SK-N-SH (cell line): Measurements from ENCODE around the gene IFI6. TPM values are rescaled to one million over a fixed set of nuclear protein-coding genes. Genes with fewer than 3 reads are reported as not detected.
A peak's percentile ranks its signal among the peaks of the same experiment; 100 is the strongest.

Source experiments
- CTCF ChIA-PET: fragments of 300-600, 350-600 bp; formaldehyde crosslinking; extraction: SDS; loops from one replicate; lab custom pipeline; 2021; lab: Yijun Ruan, JAX
- POLR2A ChIA-PET: fragments of 350-600 bp; sonication (Branson Sonifier 250); formaldehyde crosslinking; extraction: SDS; loops from one replicate; lab custom pipeline; 2020; ENCODE audit warnings: antibody characterized with exemption, inconsistent platforms; lab: Yijun Ruan, JAX
- DNase-seq: peaks from one replicate; pipeline ENCODE4 v3.0.0; 2012
- H2AFZ ChIP-seq: fragments of 200-600 bp; sonication (generic); 2 replicates; pipeline ENCODE4 v1.8.1; 2016; ENCODE audit warnings: antibody characterized with exemption, mild to moderate bottlenecking, low read depth
- H3F3A ChIP-seq: fragments of 200-600 bp; sonication (generic); replicated peaks from 2 replicates; pipeline ENCODE3; 2016; ENCODE audit warnings: antibody characterized with exemption, mild to moderate bottlenecking; ENCODE audit not compliant: insufficient read depth
- H3K27ac ChIP-seq, 2 experiments: fragments of 200-500 bp in 1 of 2; fragments of 200-600 bp in 1 of 2; sonication (Bioruptor generic) in 1 of 2; sonication (generic), shearing (Covaris generic) in 1 of 2; 2 replicates each; pipeline versions ENCODE4 v1.5.1 to v1.6.1; 2014 to 2016; ENCODE audit warnings: low read depth in 2 of 2, inconsistent platforms in 1 of 2, low read length in 1 of 2, mild to moderate bottlenecking in 1 of 2, mixed read lengths in 1 of 2
- H3K27me3 ChIP-seq: fragments of 200-600 bp; sonication (generic), shearing (Covaris generic); 2 replicates; pipeline ENCODE4 v1.6.1; 2016; ENCODE audit warnings: mixed run types; ENCODE audit not compliant: insufficient read depth
- H3K36me3 ChIP-seq, 2 experiments: fragments of 200-500 bp in 1 of 2; fragments of 200-600 bp in 1 of 2; sonication (Bioruptor generic) in 1 of 2; sonication (generic) in 1 of 2; replicated peaks in 1 of 2; 2 replicates each; pipeline versions ENCODE3 to v1.5.1; 2014 to 2016; ENCODE audit warnings: low read length in 1 of 2, mild to moderate bottlenecking in 1 of 2; ENCODE audit not compliant: insufficient read depth in 2 of 2, control insufficient read depth in 1 of 2
- H3K4me1 ChIP-seq, 2 experiments: fragments of 200-500 bp in 1 of 2; fragments of 200-600 bp in 1 of 2; sonication (Bioruptor generic) in 1 of 2; sonication (generic), shearing (Covaris generic) in 1 of 2; 2 replicates each; pipeline versions ENCODE4 v1.5.1 to v1.6.1; 2014 to 2016; ENCODE audit warnings: low read depth in 1 of 2, low read length in 1 of 2, mixed run types in 1 of 2; ENCODE audit not compliant: insufficient read depth in 2 of 2, control insufficient read depth in 1 of 2
- H3K4me2 ChIP-seq: fragments of 200-600 bp; sonication (generic), shearing (Covaris generic); 2 replicates; pipeline ENCODE4 v1.6.1; 2017; ENCODE audit warnings: mixed run types
- H3K4me3 ChIP-seq, 2 experiments: fragments of 200-500 bp in 1 of 2; fragments of 200-600 bp in 1 of 2; sonication (Bioruptor generic) in 1 of 2; sonication (generic), shearing (Covaris generic) in 1 of 2; 2 replicates each; pipeline versions ENCODE4 v1.5.1 to v1.8.1; 2014 to 2016; ENCODE audit warnings: low read depth in 2 of 2, inconsistent platforms in 1 of 2, low read length in 1 of 2, mild to moderate bottlenecking in 1 of 2, mixed read lengths in 1 of 2, moderate library complexity in 1 of 2
- H3K79me2 ChIP-seq: fragments of 200-600 bp; sonication (generic); 2 replicates; pipeline ENCODE4 v1.8.1; 2017; ENCODE audit warnings: mild to moderate bottlenecking; ENCODE audit not compliant: insufficient read depth
- H3K9ac ChIP-seq: fragments of 200-600 bp; sonication (generic); 2 replicates; pipeline ENCODE4 v1.6.1; 2017; ENCODE audit warnings: mixed run types
- H3K9me2 ChIP-seq: fragments of 200-600 bp; sonication (generic); 2 replicates; pipeline ENCODE4 v1.6.1; 2017; ENCODE audit warnings: mixed run types
- H3K9me3 ChIP-seq: fragments of 200-600 bp; sonication (generic); 2 replicates; pipeline ENCODE4 v1.6.1; 2017; ENCODE audit warnings: mixed run types, mild to moderate bottlenecking, moderate library complexity
- H4K20me1 ChIP-seq: fragments of 200-600 bp; sonication (generic); 2 replicates; pipeline ENCODE4 v1.6.1; 2017; ENCODE audit warnings: mild to moderate bottlenecking, mixed run types; ENCODE audit not compliant: insufficient read depth
- CTCF ChIP-seq: fragments of 200-600 bp; sonication (generic); IDR thresholded peaks from 2 replicates; pipeline ENCODE4 v1.6.1; 2017; ENCODE audit warnings: antibody characterized with exemption, mild to moderate bottlenecking, moderate library complexity
- EP300 ChIP-seq, 2 experiments: IDR thresholded peaks; 2 replicates each; pipeline versions ENCODE4 v1.4.0 to v1.6.1; 2012; ENCODE audit warnings: borderline replicate concordance in 1 of 2, low read depth in 1 of 2, low read length in 1 of 2
- EZH2phosphoT487 ChIP-seq: fragments of 200-600 bp; sonication (generic); IDR thresholded peaks from 2 replicates; pipeline ENCODE4 v1.6.1; 2017; ENCODE audit warnings: low read depth, mixed run types, mild to moderate bottlenecking, antibody characterized with exemption, moderate library complexity, borderline replicate concordance
- FOSL2 ChIP-seq: IDR thresholded peaks from 2 replicates; pipeline ENCODE4 v1.4.0; 2012; ENCODE audit warnings: low read depth, mild to moderate bottlenecking, moderate library complexity, borderline replicate concordance
- FOXJ3 ChIP-seq: sonication (generic); formaldehyde crosslinking; IDR thresholded peaks from 2 replicates; pipeline ENCODE4 v1.5.1; 2020; ENCODE audit warnings: mild to moderate bottlenecking, missing genetic modification reagents
- FOXM1 ChIP-seq: IDR thresholded peaks from 2 replicates; pipeline ENCODE4 v1.4.0; 2012; ENCODE audit warnings: low read depth, mild to moderate bottlenecking
- GATA2 ChIP-seq: sonication (generic); formaldehyde crosslinking; IDR thresholded peaks from 2 replicates; pipeline ENCODE4 v1.5.0; 2020; ENCODE audit warnings: mild to moderate bottlenecking, missing genetic modification reagents
- IRF3 ChIP-seq: fragments of 150-350 bp; IDR thresholded peaks from 2 replicates; pipeline ENCODE4 v1.6.1; 2016; ENCODE audit warnings: mild to moderate bottlenecking, low read depth, low read length
- JUND ChIP-seq: IDR thresholded peaks from 2 replicates; pipeline ENCODE4 v1.4.0; 2012
- NFIC ChIP-seq: IDR thresholded peaks from 2 replicates; pipeline ENCODE4 v1.4.0; 2012; ENCODE audit warnings: borderline replicate concordance
- PBX3 ChIP-seq: IDR thresholded peaks from 2 replicates; pipeline ENCODE4; 2012
- POLR2AphosphoS5 ChIP-seq: IDR thresholded peaks from 2 replicates; pipeline ENCODE4 v1.6.1; 2012; ENCODE audit warnings: low read depth, low read length
- RAD21 ChIP-seq: IDR thresholded peaks from 2 replicates; pipeline ENCODE4 v1.6.1; 2012; ENCODE audit warnings: mild to moderate bottlenecking, low read length
- REST ChIP-seq: IDR thresholded peaks from 2 replicates; pipeline ENCODE4 v1.6.1; 2012; ENCODE audit warnings: mild to moderate bottlenecking, low read depth, low read length, moderate library complexity
- RXRA ChIP-seq: IDR thresholded peaks from 2 replicates; pipeline ENCODE4 v1.4.0; 2012; ENCODE audit warnings: low read depth, mild to moderate bottlenecking, borderline replicate concordance
- SIN3A ChIP-seq: IDR thresholded peaks from 2 replicates; pipeline ENCODE4 v1.6.1; 2012; ENCODE audit warnings: low read depth, mild to moderate bottlenecking, low read length, moderate library complexity, borderline replicate concordance
- SMC3 ChIP-seq: IDR thresholded peaks from 2 replicates; pipeline ENCODE4 v1.6.1; 2012; ENCODE audit warnings: low read depth, low read length, improper control_type of control experiment
- TAF1 ChIP-seq: IDR thresholded peaks from 2 replicates; pipeline ENCODE4 v1.6.1; 2012; ENCODE audit warnings: low read depth, mild to moderate bottlenecking, low read length, moderate library complexity, borderline replicate concordance
- USF2 ChIP-seq: fragments of 150-350 bp; IDR thresholded peaks from 2 replicates; pipeline ENCODE4 v1.6.1; 2017; ENCODE audit warnings: antibody characterized with exemption, low read length, low read depth, borderline replicate concordance
- YY1 ChIP-seq: IDR thresholded peaks from 2 replicates; pipeline ENCODE4 v1.4.0; 2012; ENCODE audit warnings: low read depth, mild to moderate bottlenecking
- WGBS: methylation state at CpG from one replicate; pipeline ENCODE4 v1.1.6; 2017; ENCODE audit warnings: low lambda C conversion rate; 5-methylcytosine and 5-hydroxymethylcytosine counted together
- polyA plus RNA-seq, 3 experiments: library from polyadenylated mRNA; depleted of rRNA; stranded (reverse); fragments of >200 nt; gene quantifications; 2 replicates each; pipeline ENCODE4 v1.2.3, GENCODE V29; 2012

The IFI6 gene
- polyA plus RNA-seq, 1 of the 3 experiments (the other 2 are of a cell fraction) = 35.6 TPM

GRCh38 chr1:27662707-27663393 lies 9.1 kb downstream of the IFI6 start:
- peak; percentile 86 for DNase-seq
- H3K4me3 ChIP-seq = no peak overlapping the region; a peak in 1 of 4 replicates

More at GRCh38 chr1:27662707-27663393, 9.1 kb downstream of the IFI6 start:
- H2AFZ ChIP-seq = peak overlapping the region; percentile 69
- H3K9ac ChIP-seq = no peak overlapping the region
- H3K9me2 ChIP-seq = no peaks in the 10 kb centered on the region
- no peaks in the 10 kb centered on the region for H4K20me1 ChIP-seq
- WGBS = 47% methylated on average over 12 of the region's 12 CpGs
- peaks cover 6 to 9% of the 10 kb centered on the region in 2 experiments; a peak in 2 of 4 replicates for H3K4me1 ChIP-seq
- ChIA-PET CTCF (interaction anchor here (0.6 to 18.4 kb wide), 29 partner anchors 9 to 551 kb away, joined by 3 to 526 read pairs (median 5); partner anchors contain the start of genes AHDC1, GPR3 and IFI6), POLR2A (no interaction called here)
- no peak overlapping the region for H3K4me2 ChIP-seq
- H3K36me3 ChIP-seq = no peaks in the 10 kb centered on the region
- no peaks in the 10 kb centered on the region for H3K79me2 ChIP-seq
- TF ChIP-seq REST (peak; percentile 43; the same call in 1 of the 2 replicates), EP300 (IDR thresholded peaks at IDR 0.05; ENCODE audit: borderline replicate concordance in 1 of 2, low read depth in 1 of 2, low read length in 1 of 2) (no peak), FOXJ3 (CRISPR knock-in tag) (no peak), RXRA (no peak), FOSL2 (no peak), SMC3 (peak; percentile 88), PBX3 (no peak), SIN3A (no peak), GATA2 (CRISPR knock-in tag) (no peak; the same call in 1 of the 2 replicates), POLR2AphosphoS5 (no peak), YY1 (no peak), RAD21 (peak; percentile 91), IRF3 (0 out of 2 replicates have a peak, but pooled peaks have one; percentile 11), TAF1 (peak; percentile 18; the same call in 1 of the 2 replicates), JUND (no peak), CTCF (peak; percentile 90), FOXM1 (no peak), NFIC (no peak), USF2 (no peak), EZH2phosphoT487 (no peak)
- no peaks in the 10 kb centered on the region for H3K9me3 ChIP-seq
- H3F3A ChIP-seq = peaks cover 5% of the 10 kb centered on the region
- H3K27me3 ChIP-seq = no peaks in the 10 kb centered on the region
- peak overlapping the region in 1 of 2 experiments; percentile 2; a peak in 1 of 4 replicates for H3K27ac ChIP-seq
